Esophagus squamous epithelium (tissue), 4 donors: ENCODE data around the gene PRKCI.

Source experiments
- CTCF ChIP-seq, 6 experiments: fragments of 450-650 bp in 4 of 6; fragments of 200-600 bp in 2 of 6; sonication (generic) in 2 of 6; IDR thresholded peaks; one replicate each; pipeline ENCODE4 v1.5.1; 2016 to 2019; ENCODE audit warnings: antibody characterized with exemption in 6 of 6, mild to moderate bottlenecking in 4 of 6, moderate library complexity in 4 of 6
- POLR2A ChIP-seq, 4 donors: fragments of 450-650 bp; IDR thresholded peaks; one replicate each; pipeline ENCODE4 v1.6.1; 2017; ENCODE audit warnings: antibody characterized with exemption in 4 of 4, mild to moderate bottlenecking in 4 of 4, moderate library complexity in 3 of 4

GRCh38 chr3:170203457-170203856 lies 18.8 kb upstream of the PRKCI start:
- TF ChIP-seq CTCF (IDR thresholded peaks at IDR 0.05), result no peak
- TF ChIP-seq POLR2A (IDR thresholded peaks at IDR 0.05), result no peak
